ENCODE measurements around the gene CBFA2T2. TPM values are rescaled to one million over a fixed set of nuclear protein-coding genes. Genes with fewer than 3 reads are reported as not detected.
A peak's percentile ranks its signal among the peaks of the same experiment; 100 is the strongest.

Gene CBFA2T2
- polyA plus RNA-seq, 1 donor (not counting 4 experiments of a cell fraction or from before 2014, with no cell fraction given): 6.8 TPM

GRCh38 chr20:33489495-33490022, 337 bp upstream of the CBFA2T2 start:
- dilution Hi-C loops (cut with MboI; ENCODE audit: extremely low pct_ligation_motif_present, low sequenced_read_pairs): no loop called here
- DNase-seq (ENCODE audit: low read depth, low spot score) (peak; percentile 46), FAIRE-seq (no peak)
- peak overlapping the region; percentile 27 to 64 (median 59) for H3K4me3 ChIP-seq (ENCODE audit: control insufficient read depth in 2 of 3, extremely low read depth in 1 of 3, insufficient read depth in 2 of 3, low read depth in 1 of 3, low read length in 3 of 3)
- no peaks in the 10 kb centered on the region for H3K36me3 ChIP-seq (ENCODE audit: control insufficient read depth in 2 of 2, extremely low read depth in 1 of 2, insufficient read depth in 2 of 2, low read length in 2 of 2)
- peak overlapping the region; percentile 82 for H3K4me2 ChIP-seq (ENCODE audit: control insufficient read depth, extremely low read depth, insufficient read depth, low read depth, low read length)
- no peaks in the 10 kb centered on the region for H3K27me3 ChIP-seq (ENCODE audit: control insufficient read depth, extremely low read depth, insufficient read depth, low read length)
- H3K9me1 ChIP-seq (ENCODE audit: control insufficient read depth, extremely low read depth, insufficient read depth, low read length): no peaks in the 10 kb centered on the region
- peak overlapping the region; percentile 90 for H3K27ac ChIP-seq (ENCODE audit: control insufficient read depth, insufficient read depth, low read length)
- peaks cover 21% of the 10 kb centered on the region for H3K79me2 ChIP-seq (ENCODE audit: control insufficient read depth, insufficient read depth, low read length)
- H4K20me1 ChIP-seq (ENCODE audit: control insufficient read depth, extremely low read depth, insufficient read depth, low read length): no peaks in the 10 kb centered on the region
- peak overlapping the region; percentile 83 for H3K9ac ChIP-seq (ENCODE audit: control insufficient read depth, extremely low read depth, insufficient read depth, low read length)
- no peak for TF ChIP-seq EZH2 (IDR thresholded peaks at IDR 0.05; ENCODE audit: low read length)
- TF ChIP-seq, protein P1, sequence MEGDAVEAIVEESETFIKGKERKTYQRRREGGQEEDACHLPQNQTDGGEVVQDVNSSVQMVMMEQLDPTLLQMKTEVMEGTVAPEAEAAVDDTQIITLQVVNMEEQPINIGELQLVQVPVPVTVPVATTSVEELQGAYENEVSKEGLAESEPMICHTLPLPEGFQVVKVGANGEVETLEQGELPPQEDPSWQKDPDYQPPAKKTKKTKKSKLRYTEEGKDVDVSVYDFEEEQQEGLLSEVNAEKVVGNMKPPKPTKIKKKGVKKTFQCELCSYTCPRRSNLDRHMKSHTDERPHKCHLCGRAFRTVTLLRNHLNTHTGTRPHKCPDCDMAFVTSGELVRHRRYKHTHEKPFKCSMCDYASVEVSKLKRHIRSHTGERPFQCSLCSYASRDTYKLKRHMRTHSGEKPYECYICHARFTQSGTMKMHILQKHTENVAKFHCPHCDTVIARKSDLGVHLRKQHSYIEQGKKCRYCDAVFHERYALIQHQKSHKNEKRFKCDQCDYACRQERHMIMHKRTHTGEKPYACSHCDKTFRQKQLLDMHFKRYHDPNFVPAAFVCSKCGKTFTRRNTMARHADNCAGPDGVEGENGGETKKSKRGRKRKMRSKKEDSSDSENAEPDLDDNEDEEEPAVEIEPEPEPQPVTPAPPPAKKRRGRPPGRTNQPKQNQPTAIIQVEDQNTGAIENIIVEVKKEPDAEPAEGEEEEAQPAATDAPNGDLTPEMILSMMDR (optimal IDR thresholded peaks at IDR 0.05 in 1 of 3, IDR thresholded peaks at IDR 0.05 in 1 of 3, conservative IDR thresholded peaks at IDR 0.05 in 1 of 3; ENCODE audit: extremely low read depth in 1 of 3, insufficient read depth in 2 of 3, low read length in 3 of 3): no peak
- H2AFZ ChIP-seq (ENCODE audit: control insufficient read depth, low read length): peak overlapping the region; percentile 87
- no peaks in the 10 kb centered on the region for H3K9me3 ChIP-seq (ENCODE audit: control insufficient read depth, low read depth, low read length)
- peaks cover 4% of the 10 kb centered on the region for H3K4me1 ChIP-seq (ENCODE audit: control insufficient read depth, extremely low read depth, insufficient read depth, low read length)

- Histone ChIP-seq H3K27ac (ENCODE audit: control insufficient read depth, insufficient read depth, low read length) (peak overlapping the region; percentile 82), H3K36me3 (ENCODE audit: control insufficient read depth in 2 of 2, extremely low read depth in 1 of 2, insufficient read depth in 2 of 2, low read length in 2 of 2) (no peaks in the 10 kb centered on the region)
Measured at GRCh38 chr20:33490934-33491656, 1.2 kb downstream of the CBFA2T2 start.

More at GRCh38 chr20:33490934-33491656, 1.2 kb downstream of the CBFA2T2 start:
- no peak for FAIRE-seq
- Histone ChIP-seq H4K20me1 (ENCODE audit: control insufficient read depth, extremely low read depth, insufficient read depth, low read length) (no peaks in the 10 kb centered on the region), H3K9ac (ENCODE audit: control insufficient read depth, extremely low read depth, insufficient read depth, low read length) (peak overlapping the region; percentile 86), H3K4me1 (ENCODE audit: control insufficient read depth, extremely low read depth, insufficient read depth, low read length) (peaks cover 4% of the 10 kb centered on the region), H3K9me3 (ENCODE audit: control insufficient read depth, low read depth, low read length) (no peaks in the 10 kb centered on the region), H2AFZ (ENCODE audit: control insufficient read depth, low read length) (peak overlapping the region; percentile 91), H3K79me2 (ENCODE audit: control insufficient read depth, insufficient read depth, low read length) (peaks cover 26% of the 10 kb centered on the region), H3K4me2 (ENCODE audit: control insufficient read depth, extremely low read depth, insufficient read depth, low read depth, low read length) (peak overlapping the region; percentile 96), H3K4me3 (ENCODE audit: control insufficient read depth in 2 of 3, extremely low read depth in 1 of 3, insufficient read depth in 2 of 3, low read depth in 1 of 3, low read length in 3 of 3) (peak overlapping the region; percentile 90 to 96 (median 94)), H3K27me3 (ENCODE audit: control insufficient read depth, extremely low read depth, insufficient read depth, low read length) (no peaks in the 10 kb centered on the region), H3K9me1 (ENCODE audit: control insufficient read depth, extremely low read depth, insufficient read depth, low read length) (no peaks in the 10 kb centered on the region)
- dilution Hi-C loops (cut with MboI; ENCODE audit: extremely low pct_ligation_motif_present, low sequenced_read_pairs): no loop called here
- no peak for DNase-seq (ENCODE audit: low read depth, low spot score)
- TF ChIP-seq EZH2 (IDR thresholded peaks at IDR 0.05; ENCODE audit: low read length): no peak
- TF ChIP-seq, protein P1 (optimal IDR thresholded peaks at IDR 0.05 in 1 of 3, IDR thresholded peaks at IDR 0.05 in 1 of 3, conservative IDR thresholded peaks at IDR 0.05 in 1 of 3; ENCODE audit: extremely low read depth in 1 of 3, insufficient read depth in 2 of 3, low read length in 3 of 3): no peak

All from keratinocyte (primary cell).